ENCODE measurements around the gene CTNNA1. TPM values are rescaled to one million over a fixed set of nuclear protein-coding genes. Genes with fewer than 3 reads are reported as not detected.

CTNNA1 gene
- total RNA-seq, 1 experiment from 2014 or later: 1.9 TPM

GRCh38 chr5:138732933-138733332, 20.3 kb upstream of the CTNNA1 start:
- Histone ChIP-seq H3K4me3 (ENCODE audit: low read length) (no peak overlapping the region), H3K4me2 (ENCODE audit: low read length) (no peak overlapping the region), H3K27ac (ENCODE audit: low read length) (no peak overlapping the region), H4K20me1 (ENCODE audit: low read length) (no peaks in the 10 kb centered on the region), H3K79me2 (ENCODE audit: low read length) (no peaks in the 10 kb centered on the region), H3K9me2 (replicated peaks; ENCODE audit: low read length) (no peaks in the 10 kb centered on the region), H3F3A (ENCODE audit: low read length, unreplicated experiment) (no peaks in the 10 kb centered on the region), H3K9me3 (ENCODE audit: low read length) (no peaks in the 10 kb centered on the region), H3K27me3 (ENCODE audit: low read length) (no peaks in the 10 kb centered on the region), H3K9ac (ENCODE audit: low read length) (no peak overlapping the region), H2AFZ (ENCODE audit: low read length) (no peak overlapping the region), H3K36me3 (ENCODE audit: low read depth, low read length) (no peaks in the 10 kb centered on the region), H3K4me1 (ENCODE audit: insufficient read depth, low read length) (no peaks in the 10 kb centered on the region)
- DNase-seq: no peak
- no TSS peak for BruUV-seq (replicated peaks)
- intact Hi-C loops (cut with micrococcal nuclease): no loop called here
- ATAC-seq: no peak
- POLR2A ChIA-PET (ENCODE audit: unreplicated experiment): no interaction called here
- CTCF ChIA-PET: no interaction called here
- TF ChIP-seq EZH2 (IDR thresholded peaks at IDR 0.05; ENCODE audit: low read length, unreplicated experiment) (no peak), CTCF (conservative IDR thresholded peaks at IDR 0.05; ENCODE audit: low read depth, low read length) (no peak), EZH2phosphoT487 (IDR thresholded peaks at IDR 0.05; ENCODE audit: borderline replicate concordance, low read length) (no peak)

GRCh38 chr5:138733509-138733908, 19.7 kb upstream of the CTNNA1 start:
- H3F3A ChIP-seq (ENCODE audit: low read length, unreplicated experiment): no peaks in the 10 kb centered on the region
- TF ChIP-seq EZH2 (IDR thresholded peaks at IDR 0.05; ENCODE audit: low read length, unreplicated experiment) (no peak), EZH2phosphoT487 (IDR thresholded peaks at IDR 0.05; ENCODE audit: borderline replicate concordance, low read length) (no peak), CTCF (conservative IDR thresholded peaks at IDR 0.05; ENCODE audit: low read depth, low read length) (no peak)
- H3K9me3 ChIP-seq (ENCODE audit: low read length): no peaks in the 10 kb centered on the region
- ChIA-PET POLR2A (ENCODE audit: unreplicated experiment) (no interaction called here), CTCF (no interaction called here)
- H3K79me2 ChIP-seq (ENCODE audit: low read length): no peaks in the 10 kb centered on the region
- H2AFZ ChIP-seq (ENCODE audit: low read length): no peak overlapping the region
- H3K27me3 ChIP-seq (ENCODE audit: low read length): no peaks in the 10 kb centered on the region
- H3K4me1 ChIP-seq (ENCODE audit: insufficient read depth, low read length): no peaks in the 10 kb centered on the region
- BruUV-seq (replicated peaks): no TSS peak
- H3K9me2 ChIP-seq (replicated peaks; ENCODE audit: low read length): no peaks in the 10 kb centered on the region
- no peak overlapping the region for H3K4me2 ChIP-seq (ENCODE audit: low read length)
- H3K9ac ChIP-seq (ENCODE audit: low read length): no peak overlapping the region
- H4K20me1 ChIP-seq (ENCODE audit: low read length): no peaks in the 10 kb centered on the region
- intact Hi-C loops (cut with micrococcal nuclease): no loop called here
- no peak for DNase-seq
- no peak for ATAC-seq
- no peak overlapping the region for H3K27ac ChIP-seq (ENCODE audit: low read length)
- H3K36me3 ChIP-seq (ENCODE audit: low read depth, low read length): no peaks in the 10 kb centered on the region
- no peak overlapping the region for H3K4me3 ChIP-seq (ENCODE audit: low read length)

GRCh38 chr5:138736293-138736692, 16.9 kb upstream of the CTNNA1 start:
- H3K9ac ChIP-seq (ENCODE audit: low read length): no peak overlapping the region
- intact Hi-C loops (cut with micrococcal nuclease): no loop called here
- TF ChIP-seq CTCF (conservative IDR thresholded peaks at IDR 0.05; ENCODE audit: low read depth, low read length): no peak
- TF ChIP-seq EZH2phosphoT487 (IDR thresholded peaks at IDR 0.05; ENCODE audit: borderline replicate concordance, low read length): no peak
- TF ChIP-seq EZH2 (IDR thresholded peaks at IDR 0.05; ENCODE audit: low read length, unreplicated experiment): no peak
- H3K4me3 ChIP-seq (ENCODE audit: low read length): no peak overlapping the region
- H3K79me2 ChIP-seq (ENCODE audit: low read length): no peaks in the 10 kb centered on the region
- DNase-seq: no peak
- no peaks in the 10 kb centered on the region for H4K20me1 ChIP-seq (ENCODE audit: low read length)
- no peak overlapping the region for H3K27ac ChIP-seq (ENCODE audit: low read length)
- H3F3A ChIP-seq (ENCODE audit: low read length, unreplicated experiment): no peaks in the 10 kb centered on the region
- POLR2A ChIA-PET (ENCODE audit: unreplicated experiment): no interaction called here
- no peak for ATAC-seq
- no peak overlapping the region for H2AFZ ChIP-seq (ENCODE audit: low read length)
- no peaks in the 10 kb centered on the region for H3K9me2 ChIP-seq (replicated peaks; ENCODE audit: low read length)
- BruUV-seq (replicated peaks): no TSS peak
- H3K36me3 ChIP-seq (ENCODE audit: low read depth, low read length): no peaks in the 10 kb centered on the region
- no peaks in the 10 kb centered on the region for H3K9me3 ChIP-seq (ENCODE audit: low read length)
- H3K4me2 ChIP-seq (ENCODE audit: low read length): no peak overlapping the region
- H3K4me1 ChIP-seq (ENCODE audit: insufficient read depth, low read length): no peaks in the 10 kb centered on the region
- H3K27me3 ChIP-seq (ENCODE audit: low read length): no peaks in the 10 kb centered on the region
- CTCF ChIA-PET: no interaction called here

Measured in PC-3 (cell line).